ENCODE data around the gene CPSF4L.

The CPSF4L gene

DNA sequence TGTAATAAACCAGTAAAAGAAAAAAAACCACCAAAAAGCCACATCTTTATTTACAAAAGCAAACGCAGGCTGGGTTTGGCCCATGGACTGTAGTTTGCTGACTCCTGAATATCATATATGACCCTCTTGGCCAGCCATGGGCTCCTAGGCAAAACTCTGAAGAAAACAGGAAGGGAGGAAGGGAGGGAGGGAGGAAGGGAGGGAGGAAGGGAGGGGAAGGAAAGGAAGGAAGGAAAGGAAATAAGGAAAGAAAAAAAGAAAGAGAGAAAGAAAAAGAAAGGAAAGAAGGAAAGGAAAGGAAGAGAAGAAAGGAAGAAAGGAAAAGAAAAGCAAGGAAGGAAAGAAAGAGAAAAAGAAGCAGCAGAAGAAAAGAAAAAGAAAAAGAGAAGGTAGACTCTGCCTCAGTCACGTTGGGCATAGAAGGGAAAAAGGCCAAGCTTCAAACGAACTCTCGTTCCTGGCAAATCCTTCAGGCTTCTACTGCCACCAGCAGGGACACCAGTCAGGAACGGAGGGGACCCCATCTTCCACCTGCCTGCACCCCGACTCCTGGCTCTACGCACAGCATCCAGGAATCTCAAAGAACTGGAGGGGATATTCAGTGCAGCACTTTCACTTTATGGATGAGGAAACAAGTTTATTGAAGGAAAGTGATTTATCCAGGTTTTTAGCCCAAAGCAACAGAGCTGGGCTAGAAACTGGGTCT is 28.0 kb upstream of the CPSF4L start:
- DNase-seq = no peak

DNA sequence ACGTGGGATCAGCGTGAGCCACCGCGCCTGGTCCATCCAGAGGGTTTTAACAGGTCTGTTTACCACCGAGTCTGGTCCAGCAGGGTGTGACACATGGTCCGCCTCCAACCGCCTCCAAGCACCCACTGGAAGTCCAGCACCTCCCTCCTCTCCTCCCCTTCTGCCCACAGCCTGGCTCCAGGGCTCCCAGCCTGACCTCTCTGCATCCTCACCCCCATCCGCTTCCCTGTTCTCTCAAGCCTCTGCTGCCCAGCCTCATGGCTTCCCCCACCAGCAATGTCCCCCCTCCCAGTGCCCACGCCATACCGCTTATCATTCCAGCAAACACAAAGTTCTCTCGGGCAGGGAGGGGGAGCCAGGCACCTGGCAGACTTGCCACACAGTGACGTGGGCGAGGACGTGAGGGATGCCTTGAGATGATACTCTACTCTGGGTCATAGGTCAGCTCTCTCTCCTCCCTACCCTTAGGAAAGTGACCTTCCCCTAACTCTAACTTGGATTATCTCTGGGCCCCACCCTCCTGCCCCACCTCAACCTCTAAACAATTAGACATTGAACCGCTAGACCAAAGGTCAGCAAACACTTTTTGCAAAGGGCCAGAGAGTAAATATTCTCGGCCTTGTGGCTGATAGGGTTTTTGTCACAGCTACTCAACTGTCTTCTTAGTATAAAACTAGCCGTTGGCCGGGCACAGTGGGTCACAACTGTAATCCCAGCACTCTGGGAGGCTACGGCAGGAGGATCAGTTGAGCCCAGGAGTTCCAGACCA is 27.0 kb upstream of the CPSF4L start:
- no peak for DNase-seq

DNA sequence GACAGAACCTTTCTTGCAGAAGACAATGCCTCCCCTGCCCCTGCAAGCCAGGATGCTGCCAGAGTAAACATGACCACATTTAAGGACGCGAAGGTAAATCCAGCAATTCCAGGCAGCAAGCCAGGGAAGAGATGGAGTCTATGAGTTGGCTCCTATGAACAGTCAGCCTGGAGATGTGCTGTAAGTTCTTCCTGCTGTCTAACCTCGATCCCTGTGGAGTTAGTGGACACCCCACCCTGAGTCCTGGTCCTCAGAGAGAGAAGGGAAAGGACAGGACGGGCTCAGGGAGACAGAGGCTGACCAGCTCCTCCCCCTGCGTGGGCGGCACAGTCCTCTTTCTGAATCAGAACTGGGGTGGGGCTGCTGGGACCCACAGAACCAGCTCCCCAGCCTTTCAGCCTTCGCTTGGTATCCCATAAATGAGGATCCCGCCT is 25.2 kb upstream of the CPSF4L start:
- DNase-seq = no peak

DNA sequence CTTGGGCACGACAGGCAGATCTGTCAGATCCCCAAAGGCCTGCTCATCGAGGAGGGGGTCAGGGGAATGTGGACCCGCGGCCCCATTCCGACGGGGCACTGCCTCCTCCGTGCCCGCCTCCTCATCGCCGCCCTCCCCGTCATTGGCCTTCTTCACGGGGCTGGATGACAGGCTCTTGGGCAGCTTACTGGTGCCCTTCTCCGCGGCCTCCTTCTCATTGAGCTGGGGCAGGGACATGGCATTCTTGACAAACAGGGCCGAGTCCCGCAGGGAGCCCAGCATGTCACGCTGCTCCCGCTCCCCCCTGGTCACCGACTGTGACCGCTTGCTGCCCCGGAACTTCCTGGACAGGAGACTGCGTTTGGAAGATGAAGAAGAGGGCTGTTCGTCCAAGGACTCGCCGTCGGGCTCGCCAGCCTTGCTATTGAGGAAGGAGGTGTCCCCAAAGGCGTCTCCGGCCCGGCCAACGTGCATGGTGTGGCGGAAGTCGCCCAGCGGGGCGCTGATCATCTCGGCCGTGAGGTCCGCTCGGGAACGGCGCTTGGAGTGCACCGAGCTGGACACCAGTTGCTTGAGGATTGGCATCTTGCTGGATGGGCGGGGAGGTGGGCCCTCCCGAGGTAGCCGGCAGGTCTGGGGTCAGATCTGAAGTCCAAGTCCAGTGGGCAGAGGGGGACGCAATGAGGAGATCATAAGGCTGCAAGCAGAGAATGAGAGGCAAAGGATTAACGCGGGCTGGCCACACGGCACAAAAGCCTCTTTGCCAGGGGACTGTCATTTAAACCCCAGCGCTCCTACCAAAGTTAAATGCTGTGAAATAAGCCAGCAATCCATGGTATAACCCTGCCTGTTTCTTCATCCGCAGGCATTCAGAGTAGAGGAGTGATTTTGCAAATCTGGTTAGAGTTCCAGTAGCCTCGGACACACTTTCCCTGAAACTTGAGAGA is 24.5 kb upstream of the CPSF4L start:
- DNase-seq = no peak

DNA sequence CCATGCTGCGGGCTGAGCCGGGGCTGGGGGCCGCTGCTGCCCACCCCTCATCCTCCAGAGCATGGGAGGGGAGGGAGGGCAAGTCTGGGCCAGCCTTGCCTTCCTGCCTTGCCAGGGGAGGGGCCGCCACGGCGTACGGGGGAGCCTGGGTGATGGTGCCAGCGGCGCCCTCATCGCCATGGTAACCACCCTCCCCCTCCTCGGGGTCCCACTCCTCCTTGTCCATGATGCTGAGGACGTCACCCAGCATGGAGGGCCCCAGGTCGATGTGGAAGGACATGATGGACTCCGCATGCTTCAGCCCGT is 23.9 kb upstream of the CPSF4L start:
- DNase-seq = no peak

DNA sequence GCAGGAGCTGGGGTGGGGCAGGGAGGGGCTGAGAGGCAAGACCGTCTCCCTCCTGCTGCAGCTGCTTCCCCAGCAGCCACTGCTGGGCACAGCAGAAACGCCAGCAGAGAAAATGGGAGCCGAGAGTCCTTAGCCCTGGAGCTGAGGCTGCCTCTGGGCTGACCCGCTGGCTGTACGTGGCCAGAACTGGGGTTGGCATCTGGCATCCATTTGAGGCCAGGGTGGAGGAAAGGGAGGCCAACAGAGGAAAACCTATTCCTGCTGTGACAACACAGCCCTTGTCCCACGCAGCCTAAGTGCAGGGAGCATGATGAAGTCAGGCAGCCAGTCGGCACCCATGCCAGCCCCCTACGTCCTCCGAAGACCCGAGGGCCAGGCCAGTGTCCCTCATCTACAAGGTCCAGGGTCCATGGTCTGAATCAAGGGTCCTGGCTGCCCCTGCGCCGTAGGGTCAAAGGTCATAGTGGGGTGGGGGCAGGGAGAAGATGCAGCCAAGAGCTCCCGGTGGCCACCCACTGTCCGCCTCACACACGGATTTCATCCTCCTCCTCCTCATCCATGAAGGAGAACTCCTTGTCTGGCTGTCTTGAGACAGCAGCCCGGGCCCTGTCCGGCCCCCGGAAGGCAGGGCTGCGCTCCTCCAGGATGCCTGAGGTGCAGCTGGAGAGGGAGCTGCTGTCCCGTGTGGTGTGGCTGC is 23.4 kb upstream of the CPSF4L start:
- no peak for DNase-seq

DNA sequence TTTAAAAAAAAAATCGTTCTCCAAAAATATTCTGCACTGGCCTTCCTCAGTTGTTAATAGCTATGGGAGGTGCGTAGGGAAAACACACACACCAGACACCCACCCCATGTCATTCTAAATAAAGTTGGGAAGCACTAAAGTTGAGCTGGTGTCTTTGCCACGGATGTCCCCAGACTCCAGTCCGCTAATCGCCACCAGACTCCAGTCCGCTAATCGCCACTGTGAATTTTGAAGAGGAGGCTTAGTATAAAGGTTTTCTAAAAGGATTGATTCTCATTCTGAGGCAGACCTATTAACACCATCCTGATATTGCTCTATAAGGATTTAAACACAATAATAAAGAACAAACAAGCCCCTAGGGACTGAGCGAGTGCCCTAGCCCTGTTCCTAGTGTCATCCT is 22.7 kb upstream of the CPSF4L start:
- no peak for DNase-seq

DNA sequence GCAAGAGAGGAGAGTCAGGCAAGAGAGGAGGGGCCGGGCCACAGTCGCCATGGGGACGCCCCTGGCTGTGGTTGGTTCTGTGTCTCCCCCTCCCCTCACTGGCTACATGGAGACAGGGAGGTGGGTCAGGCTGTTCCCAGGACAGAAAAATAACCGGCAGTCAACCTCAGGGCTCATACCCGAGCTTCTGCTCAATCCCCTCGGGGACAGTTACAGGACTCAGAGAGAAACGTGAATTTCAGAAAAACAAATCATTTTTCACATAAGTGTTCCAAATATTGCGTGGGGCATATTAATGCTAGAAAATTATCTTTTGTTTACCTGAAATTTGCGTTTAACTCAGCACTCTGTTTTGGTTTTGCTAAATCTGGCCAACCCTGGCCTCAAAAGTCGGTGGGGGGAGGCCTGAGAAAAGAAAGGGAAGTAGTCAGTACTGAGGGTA is 22.2 kb upstream of the CPSF4L start:
- DNase-seq = no peak

DNA sequence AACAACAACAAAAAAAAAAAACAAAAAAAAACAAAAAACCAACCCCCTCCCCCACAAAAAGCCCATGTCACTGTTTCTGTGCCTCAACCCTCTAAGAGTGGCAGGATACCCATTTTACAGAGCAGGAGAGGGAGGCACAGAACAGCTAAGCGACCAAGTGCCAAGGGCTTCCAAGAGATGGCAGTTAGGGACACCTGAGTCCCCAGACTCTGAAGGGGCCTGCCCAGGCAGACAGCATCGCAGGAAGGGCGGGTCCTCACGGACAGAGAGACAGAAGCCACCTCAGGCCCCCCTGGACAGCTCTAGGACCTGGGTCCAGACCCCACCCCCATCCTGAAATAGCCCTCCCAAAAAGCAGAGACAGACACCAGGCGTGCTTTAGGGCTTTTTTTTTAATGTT is 21.6 kb upstream of the CPSF4L start:
- no peak for DNase-seq

DNA sequence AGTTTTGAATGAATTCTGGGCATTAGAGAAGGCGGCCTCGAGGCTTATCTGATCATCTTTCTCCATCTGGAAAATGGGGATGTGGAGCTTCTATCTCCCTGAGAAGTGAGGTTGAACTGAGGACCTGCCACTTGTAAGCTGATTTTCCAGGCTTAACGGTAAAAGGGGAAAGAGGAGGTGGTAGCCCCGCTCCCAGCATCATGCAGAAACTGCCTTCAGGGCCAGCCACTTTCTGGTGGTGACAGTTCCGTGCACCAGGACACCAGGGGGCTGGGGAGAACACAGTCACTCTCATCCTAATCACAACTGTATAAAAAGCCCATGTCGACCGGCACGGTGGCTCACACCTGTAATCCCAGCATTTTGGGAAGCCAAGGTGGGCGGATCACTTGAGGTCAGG is 20.9 kb upstream of the CPSF4L start:
- no peak for DNase-seq

DNA sequence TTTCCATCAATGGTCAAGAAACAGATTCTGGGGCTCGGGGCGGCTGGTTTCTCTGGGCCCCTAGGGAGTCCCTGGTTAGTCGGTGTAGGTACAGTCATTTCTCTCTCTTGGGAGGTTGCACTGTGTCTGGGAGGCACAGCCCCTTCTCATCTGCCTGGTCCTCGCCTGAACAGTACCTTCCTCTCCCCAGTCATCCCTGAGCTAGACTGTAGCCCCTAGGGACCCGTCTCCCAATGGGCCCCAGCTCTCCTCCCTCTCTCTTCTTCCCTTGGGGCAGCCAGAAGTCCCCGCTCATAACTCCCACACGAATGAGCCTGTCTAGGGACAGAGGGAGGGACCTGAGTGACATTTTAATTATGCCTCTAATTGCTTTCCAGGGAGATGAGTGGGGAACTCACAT is 20.2 kb upstream of the CPSF4L start:
- no peak for DNase-seq

DNA sequence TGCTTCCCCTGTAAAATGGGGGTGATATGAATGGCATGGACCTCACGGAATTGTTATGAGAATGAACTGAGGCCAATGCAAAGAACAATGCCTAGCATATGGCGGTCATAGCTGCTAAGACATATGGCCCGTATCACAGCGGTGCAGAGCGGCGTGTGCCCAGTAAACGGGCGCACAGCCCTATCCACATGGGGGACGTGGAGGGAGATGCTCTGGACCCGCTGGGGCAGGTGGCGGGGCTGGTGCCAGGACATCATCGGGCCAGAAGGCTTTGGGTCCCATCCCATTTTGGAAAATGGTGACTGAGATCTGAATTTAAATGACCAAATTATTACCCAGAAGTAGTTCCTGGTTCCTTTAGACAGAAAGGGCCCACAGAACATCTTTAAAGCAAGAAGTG is 18.5 kb upstream of the CPSF4L start:
- DNase-seq = no peak

DNA sequence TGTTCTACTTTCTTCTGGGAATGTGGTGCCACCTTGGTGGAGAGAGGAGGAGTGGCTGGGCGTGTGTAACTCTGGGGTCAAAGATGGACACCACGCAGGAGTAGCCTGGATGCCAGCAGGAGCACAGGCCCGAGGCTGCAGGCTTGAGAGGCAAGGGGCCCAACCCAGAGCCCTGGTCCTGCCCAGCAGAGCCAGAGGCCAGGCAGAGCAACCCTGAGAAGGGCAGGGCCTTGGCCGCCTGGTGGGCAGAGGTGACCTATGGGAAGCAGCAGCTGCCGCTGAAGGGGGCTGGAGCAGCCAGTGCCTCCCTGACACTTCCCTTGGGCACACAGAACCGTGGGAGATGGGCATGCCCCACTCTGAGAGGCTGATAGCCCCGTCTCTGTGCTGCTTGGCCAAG is 18.0 kb upstream of the CPSF4L start:
- no peak for DNase-seq

DNA sequence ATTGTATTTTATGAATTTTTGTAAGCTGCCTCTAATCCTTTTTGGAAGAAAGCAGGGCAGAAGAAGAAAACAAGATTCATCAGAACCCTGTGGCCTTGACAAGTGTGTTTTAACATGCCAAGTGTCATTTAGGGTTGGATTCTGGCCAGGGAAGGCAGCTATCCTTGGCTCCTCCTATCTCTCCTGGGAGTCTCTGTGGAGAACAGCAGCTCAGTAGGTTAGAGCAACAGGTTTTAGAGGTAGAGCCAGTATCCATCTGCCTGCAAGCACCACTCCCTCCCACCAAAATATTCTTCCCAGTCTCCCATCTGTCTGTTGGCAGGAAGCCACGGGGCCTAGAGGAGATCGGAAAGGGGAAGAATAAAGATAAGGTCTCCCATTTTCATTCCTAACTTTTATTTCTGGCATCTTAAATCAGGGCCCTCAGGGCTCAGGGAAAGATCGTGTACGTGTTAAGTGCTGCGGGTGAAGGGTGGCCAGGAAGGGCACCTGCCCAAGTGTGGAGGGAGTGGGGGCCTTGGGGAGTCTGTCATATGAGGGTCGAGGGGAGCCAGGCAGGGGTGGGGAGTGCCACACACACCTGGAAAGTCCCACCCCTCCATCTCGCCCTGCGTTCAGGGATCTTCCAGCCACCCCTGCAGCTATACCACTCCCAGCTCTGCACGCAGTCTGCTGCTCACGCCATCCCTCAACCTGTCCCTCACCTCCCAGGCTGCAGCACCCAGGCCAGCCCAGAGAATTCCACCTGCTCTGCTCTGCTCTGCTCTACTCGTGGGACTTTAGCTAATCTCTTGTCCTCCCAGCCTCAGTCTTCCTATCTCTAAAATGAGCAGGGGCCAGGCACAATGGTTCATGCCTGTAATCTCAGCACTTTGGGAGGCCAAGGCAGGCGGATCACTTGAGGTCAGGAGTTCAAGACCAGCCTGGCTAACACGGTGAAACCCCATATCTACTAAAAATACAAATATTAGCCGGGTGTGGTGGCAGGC is 17.1 kb upstream of the CPSF4L start:
- no peak for DNase-seq

DNA sequence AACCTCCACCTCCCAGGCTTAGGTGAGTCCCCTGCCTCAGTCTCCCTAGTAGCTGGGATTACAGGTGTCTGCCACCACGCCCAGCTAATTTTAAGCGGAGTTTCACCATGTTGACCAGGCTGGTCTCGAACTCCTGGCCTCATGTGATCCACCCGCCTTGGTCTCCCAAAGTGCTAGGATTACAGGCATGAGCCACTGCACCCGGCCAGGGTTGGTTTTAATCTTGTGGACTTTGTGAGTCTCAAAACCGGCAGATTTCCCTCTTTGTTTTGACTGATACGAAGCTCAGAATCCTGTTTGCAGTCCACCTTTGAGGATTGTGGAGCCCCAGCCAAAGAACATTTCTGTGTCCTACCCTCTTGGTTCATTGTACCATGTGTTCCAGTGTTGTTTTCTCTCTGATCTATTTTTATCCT is 16.4 kb upstream of the CPSF4L start:
- DNase-seq = no peak

DNA sequence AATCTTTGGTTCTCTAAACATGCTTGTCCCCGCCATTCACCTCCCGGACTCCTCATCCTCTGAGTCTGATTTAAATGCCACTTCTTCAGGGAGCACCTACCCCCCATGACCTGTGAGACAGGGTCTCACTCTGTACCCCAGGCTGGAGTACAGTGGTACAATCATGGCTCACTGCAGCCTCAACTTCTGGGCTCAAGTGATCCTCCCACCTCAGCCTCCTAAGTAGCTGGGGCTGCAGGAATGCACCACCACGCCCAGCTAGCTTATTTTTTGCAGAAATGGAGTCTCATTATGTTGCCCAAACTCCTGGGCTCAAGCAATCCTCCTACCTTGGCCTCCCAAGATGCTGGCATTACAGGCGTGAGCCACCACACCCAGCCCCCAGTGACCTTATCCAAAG is 12.8 kb upstream of the CPSF4L start:
- no peak for DNase-seq

DNA sequence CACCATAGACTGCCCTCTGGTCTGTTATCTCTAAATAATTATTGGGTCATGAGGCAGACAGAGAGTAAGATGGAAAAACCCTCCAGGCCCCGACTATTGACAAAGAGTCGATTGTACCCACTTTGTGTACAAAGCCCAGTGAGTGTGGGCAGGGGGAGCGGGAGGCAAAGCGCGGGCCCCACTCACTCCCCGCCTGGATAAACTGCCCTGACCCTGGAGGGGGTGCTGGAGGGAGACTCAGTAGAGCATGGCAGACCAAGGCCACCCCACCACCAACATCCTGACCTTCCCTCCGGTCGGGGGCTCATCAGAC is 11.2 kb upstream of the CPSF4L start:
- DNase-seq = no peak

DNA sequence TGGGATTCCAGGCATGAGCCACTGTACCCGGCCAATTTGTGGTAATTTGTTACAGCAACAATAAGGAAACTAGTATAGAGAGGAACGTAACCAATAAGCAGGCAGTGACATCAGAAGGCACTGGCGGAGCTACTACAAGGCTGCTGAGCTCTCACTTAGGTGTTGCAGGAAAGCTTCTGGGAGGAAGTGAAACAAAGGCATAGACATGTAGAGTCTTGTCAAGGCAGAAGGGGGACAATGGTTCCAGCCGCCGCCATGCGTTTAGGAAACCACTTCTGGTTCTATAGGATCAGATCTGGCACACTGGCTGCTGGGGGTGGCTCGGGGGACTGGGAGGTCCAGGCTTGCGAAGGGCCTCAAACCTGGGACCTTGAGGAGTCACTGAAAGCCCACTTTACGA is 9.4 kb upstream of the CPSF4L start:
- DNase-seq = no peak

DNA sequence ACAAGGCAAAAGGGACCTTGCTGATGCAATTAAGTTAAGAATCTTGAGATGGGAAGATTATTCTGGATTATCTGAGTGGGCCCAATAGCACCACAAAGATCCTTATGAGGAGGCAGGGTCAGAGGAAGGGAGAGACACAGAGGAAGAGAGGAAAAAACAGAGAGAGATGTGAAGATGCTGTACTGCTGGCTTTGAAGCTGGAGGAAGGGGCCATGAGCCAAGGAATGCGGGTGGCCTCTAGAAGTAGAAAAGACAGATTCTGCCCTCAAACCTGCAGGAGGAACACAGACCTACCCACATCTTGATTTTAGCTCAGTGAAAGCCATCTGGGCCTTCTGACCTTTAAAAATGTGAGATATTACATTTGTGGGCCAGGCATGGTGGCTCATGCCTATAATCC is 8.1 kb upstream of the CPSF4L start:
- no peak for DNase-seq

DNA sequence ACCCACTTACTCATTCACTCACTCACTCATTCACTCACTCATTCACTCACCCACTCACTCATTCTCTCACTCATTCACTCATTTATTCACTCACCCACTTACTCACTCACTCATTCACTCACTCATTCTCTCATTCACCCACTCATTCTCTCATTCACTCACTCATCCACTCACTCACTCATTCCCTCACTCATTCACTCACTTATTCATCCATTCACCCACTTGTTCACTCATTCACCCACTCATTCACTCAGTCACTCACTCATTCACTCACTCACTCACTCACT is 7.6 kb upstream of the CPSF4L start:
- DNase-seq = no peak

DNA sequence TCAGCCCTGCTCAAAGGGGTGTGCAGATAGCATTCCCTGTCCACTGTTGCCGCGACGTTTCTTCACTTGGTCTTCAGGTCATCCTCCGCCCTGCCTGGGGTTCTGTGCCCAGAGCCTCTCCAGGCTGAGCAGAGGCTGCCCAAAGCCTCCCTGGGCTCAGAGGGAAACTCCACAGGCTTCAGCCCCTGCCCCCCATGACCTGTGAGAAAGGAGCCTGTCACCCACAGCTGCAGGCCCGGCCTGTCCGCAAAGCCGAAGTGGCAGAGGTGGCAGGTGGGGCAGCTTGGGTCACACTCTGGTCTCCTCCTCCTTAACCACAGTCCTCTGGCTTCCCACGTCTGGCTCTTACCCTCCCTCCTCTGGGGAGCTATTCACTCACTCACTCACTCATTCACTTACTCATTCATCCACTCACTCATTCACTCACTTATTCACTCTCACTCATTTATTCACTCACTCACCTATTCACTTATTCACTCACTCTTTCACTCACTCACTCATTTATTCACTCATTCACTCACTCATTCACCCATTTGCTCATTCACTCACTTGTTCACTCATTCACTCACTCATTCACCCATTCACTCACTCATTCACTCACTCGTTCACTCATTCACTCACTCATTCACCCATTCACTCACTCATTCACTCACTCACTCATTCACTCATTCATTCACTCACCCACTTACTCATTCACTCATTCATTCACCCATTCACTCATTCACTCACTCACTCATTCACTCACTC is 7.1 kb upstream of the CPSF4L start:
- no peak for DNase-seq

Data from CD4-positive, alpha-beta T cell treated with Interferon alpha-2 for 1 hour (primary cell).